GM12891 (cell line): Measurements from ENCODE around the gene AFAP1L1.

Experiments used
- DNase-seq: peaks from one replicate; pipeline ENCODE4 v3.0.0; 2011; ENCODE audit warnings: low spot score; ENCODE audit not compliant: insufficient read length
- FAIRE-seq: peaks from 2 replicates; lab custom pipeline; 2011; peaks lifted over from hg19 to GRCh38; lab: Jason Lieb, UNC
- PAX5 ChIP-seq: IDR thresholded peaks from 2 replicates; pipeline ENCODE4 v1.6.1; 2011; ENCODE audit warnings: low read length, moderate library complexity, mild to moderate bottlenecking; ENCODE audit not compliant: insufficient read depth, severe bottlenecking
- POLR2A ChIP-seq: IDR thresholded peaks from 2 replicates; pipeline ENCODE4 v1.6.1; 2011; ENCODE audit warnings: low read depth, low read length, control low read depth
- POLR2AphosphoS5 ChIP-seq: IDR thresholded peaks from 2 replicates; pipeline ENCODE4 v1.6.1; 2011; ENCODE audit warnings: low read depth, low read length, control low read depth
- POU2F2 ChIP-seq: IDR thresholded peaks from 2 replicates; pipeline ENCODE4 v1.6.1; 2011; ENCODE audit warnings: low read depth, mild to moderate bottlenecking, control low read depth, low read length, moderate library complexity
- SPI1 ChIP-seq: IDR thresholded peaks from 2 replicates; pipeline ENCODE4 v1.6.1; 2011; ENCODE audit warnings: low read depth, low read length, control low read depth
- TAF1 ChIP-seq: IDR thresholded peaks from 2 replicates; pipeline ENCODE4 v1.6.1; 2011; ENCODE audit warnings: low read depth, low read length, control low read depth

The AFAP1L1 gene

DNA sequence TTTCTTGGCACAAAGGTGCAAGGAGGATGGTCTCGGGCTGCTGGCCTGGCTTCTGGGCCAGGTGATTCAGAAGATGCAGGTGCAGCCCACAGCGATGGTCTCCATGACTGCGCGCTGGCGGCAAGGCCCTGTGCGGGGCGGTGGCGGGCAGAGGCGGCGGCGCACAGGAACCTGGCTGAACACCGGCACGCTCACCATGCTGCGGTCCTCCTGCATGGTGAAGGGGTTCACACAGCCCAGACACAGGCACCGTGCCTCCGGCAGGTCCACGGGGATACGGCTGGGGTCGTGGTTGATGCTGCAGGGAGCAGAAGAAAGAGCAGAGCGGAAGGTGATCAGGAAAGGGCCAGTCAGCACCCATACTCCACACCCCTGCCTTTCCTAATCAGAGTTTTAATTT lies 102.6 kb downstream of the AFAP1L1 start:
- FAIRE-seq: no peak
- DNase-seq: no peak
- TF ChIP-seq SPI1 (no peak), POLR2AphosphoS5 (no peak), PAX5 (no peak), POU2F2 (no peak), TAF1 (no peak), POLR2A (no peak)

DNA sequence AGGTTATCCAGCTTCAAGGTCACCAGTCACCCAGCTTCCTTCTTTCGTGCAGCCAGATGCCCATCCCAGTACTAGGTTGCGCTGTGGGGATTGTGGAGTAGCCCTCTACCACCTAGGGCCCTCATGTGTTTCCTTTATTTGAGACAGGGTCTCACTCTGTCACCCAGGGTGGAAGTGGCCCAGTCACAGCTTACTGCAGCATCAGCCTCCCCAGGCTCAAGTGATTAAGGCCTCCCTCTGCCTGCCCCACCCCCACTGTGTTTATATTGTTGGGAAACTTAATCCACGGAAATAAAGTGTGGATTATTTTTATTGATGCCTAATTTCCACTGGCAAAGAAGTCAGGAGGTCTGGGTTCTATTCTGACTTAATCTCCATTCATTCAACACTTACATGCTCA lies 103.1 kb downstream of the AFAP1L1 start:
- FAIRE-seq (no peak), DNase-seq (no peak)
- TF ChIP-seq SPI1: no peak
- TF ChIP-seq TAF1: no peak
- no peak for TF ChIP-seq POU2F2
- TF ChIP-seq PAX5: no peak
- no peak for TF ChIP-seq POLR2AphosphoS5
- no peak for TF ChIP-seq POLR2A

DNA sequence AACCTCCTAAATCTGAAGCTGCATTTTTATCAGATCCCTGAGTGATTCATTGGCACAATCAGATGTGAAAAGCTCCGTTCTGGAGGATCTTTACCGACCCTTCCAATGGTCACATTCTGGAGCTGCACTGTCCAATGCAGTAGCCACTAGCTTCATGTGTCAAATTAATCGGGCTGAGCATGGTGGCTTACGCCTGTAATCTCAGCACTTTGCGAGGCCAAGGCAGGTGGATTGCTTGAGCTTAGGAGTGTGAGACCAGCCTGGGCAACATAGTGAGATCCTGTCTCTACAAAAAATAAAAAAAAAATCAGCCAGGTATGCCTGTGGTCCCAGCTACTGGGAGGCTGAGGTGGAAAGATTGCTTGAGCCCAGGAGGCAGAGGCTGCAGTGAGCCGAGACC lies 103.8 kb downstream of the AFAP1L1 start:
- DNase-seq (no peak), FAIRE-seq (no peak)
- TF ChIP-seq TAF1 (no peak), POLR2A (no peak), SPI1 (no peak), POLR2AphosphoS5 (no peak), POU2F2 (no peak), PAX5 (no peak)

DNA sequence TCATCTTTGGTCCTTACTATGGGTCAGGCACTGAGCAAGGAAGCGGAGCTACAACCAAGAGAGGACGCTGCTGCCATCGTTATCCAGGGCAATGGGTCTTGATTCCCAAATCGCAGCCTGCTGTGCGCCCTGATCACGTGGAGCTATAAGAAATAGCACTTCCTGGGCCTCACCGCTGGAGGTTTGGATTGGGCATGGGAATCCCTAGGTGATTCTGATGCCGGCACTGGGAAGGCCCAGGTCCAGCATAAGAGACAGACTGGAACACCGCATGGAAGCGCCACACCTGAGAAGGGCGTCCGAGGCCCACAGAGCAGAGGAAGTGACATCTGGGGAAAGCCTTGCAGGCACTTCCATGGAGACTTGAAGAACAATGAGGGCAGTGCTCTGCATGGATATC lies 104.4 kb downstream of the AFAP1L1 start:
- no peak for DNase-seq
- FAIRE-seq: no peak
- TF ChIP-seq SPI1: no peak
- no peak for TF ChIP-seq POLR2A
- no peak for TF ChIP-seq TAF1
- TF ChIP-seq POU2F2: no peak
- no peak for TF ChIP-seq POLR2AphosphoS5

DNA sequence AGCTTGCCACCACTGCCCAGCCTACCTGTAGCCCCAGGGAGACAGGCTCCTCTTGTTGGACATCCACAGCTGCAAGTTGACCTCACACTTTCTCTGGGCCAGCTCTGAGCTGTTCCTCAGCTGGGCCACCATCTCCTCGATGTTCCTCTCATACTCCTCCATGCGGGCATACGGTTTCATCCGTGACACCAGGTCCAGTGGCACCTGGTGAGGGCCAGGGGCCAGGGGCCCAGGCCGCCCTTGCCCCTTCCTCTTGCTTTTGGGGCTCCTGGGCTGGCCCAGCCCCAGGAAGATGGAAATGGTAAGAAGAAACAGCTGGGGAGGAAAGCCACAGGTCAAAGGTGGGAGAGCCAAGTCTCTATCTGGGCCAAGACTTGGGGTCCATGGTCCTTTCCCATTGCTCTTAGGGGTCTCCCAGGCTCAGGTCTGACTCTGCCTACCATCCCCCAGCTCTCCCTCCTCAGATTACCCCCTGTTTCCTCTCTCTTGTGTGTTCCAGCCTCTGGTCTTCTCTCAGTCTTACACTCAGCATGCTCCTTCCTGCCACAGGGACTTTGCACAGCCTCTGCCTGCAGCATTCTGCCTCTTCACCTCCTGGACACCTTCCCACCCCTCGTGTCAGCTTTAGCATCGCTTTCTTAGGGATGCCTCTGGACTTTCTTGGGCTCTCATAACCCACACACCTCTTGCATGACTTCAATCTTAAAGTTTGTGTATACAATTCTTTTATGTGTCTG lies 105.2 kb downstream of the AFAP1L1 start:
- FAIRE-seq (no peak), DNase-seq (no peak)
- TF ChIP-seq POLR2A (no peak), POU2F2 (no peak), POLR2AphosphoS5 (no peak), SPI1 (no peak), TAF1 (no peak), PAX5 (no peak)

DNA sequence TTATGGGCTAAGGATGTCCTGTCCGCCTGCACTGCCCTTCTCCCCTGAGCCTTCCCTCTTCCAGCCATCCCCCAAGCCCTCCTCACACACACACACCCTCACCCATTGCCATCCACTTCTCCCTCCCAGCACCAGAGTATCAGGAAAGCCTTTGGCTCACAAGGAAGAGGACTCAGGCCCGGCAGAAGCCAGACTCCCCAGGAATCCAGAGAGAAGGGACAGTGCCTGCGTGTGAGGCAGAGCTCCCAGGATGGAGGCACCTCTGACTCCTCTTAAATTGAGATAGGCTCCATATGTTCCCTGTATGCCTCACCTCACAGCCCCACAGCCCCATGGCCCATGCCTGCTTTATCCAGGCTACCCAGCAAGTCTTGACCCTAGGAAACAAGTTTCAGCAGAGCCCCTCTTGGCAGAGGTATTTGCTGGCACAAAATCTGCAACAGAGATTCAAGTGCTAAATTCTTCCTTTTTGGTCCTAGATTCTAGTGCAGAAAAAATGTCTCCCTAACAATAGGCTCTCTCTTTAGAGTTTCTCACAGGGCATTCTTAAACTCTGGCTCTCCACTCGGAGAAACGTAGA lies 106.7 kb downstream of the AFAP1L1 start:
- TF ChIP-seq POLR2AphosphoS5: no peak
- no peak for TF ChIP-seq PAX5
- TF ChIP-seq POU2F2: no peak
- TF ChIP-seq SPI1: no peak
- TF ChIP-seq TAF1: no peak
- no peak for TF ChIP-seq POLR2A
- no peak for FAIRE-seq

DNA sequence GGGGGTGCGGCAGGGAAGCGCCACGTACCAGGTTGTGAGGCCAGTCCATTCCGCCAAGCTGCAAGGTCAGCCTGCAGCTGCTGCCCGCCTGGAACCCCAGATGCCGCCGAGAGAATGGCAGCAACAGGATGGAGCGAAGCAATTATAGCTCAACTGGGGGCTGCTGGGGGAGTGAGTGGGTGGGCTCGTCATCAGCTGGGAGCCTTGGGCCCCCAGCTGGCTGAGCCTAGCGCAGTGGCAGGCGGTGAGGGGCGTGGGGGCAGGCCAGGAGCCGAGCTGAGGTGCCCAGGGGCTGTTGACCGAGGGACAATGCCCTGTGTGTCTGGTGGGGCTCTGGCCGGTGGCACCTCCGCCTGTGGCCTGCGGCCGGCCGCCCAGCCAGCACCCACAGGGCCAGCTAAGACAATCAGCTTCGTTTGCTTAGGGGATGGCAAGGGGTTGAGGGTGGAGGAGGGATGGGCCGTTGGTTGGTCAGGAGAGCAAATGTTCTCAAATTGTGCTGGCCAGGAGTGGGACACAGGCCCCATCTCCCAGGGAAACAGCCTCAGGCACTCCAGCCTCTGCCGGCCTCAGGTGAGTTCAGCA lies 107.6 kb downstream of the AFAP1L1 start, which contains the start of gene IL17B:
Gene IL17B (minus strand): TSS at position 116 of the 585 bp plus-strand sequence. CDS start 67 bp downstream, at position 49.
- DNase-seq (no peak), FAIRE-seq (no peak)
- TF ChIP-seq POLR2AphosphoS5 (no peak), TAF1 (no peak), SPI1 (no peak), PAX5 (no peak), POU2F2 (no peak), POLR2A (no peak)

More for the DNA sequence above, 106.7 kb downstream of the AFAP1L1 start:
- no peak for DNase-seq

DNA sequence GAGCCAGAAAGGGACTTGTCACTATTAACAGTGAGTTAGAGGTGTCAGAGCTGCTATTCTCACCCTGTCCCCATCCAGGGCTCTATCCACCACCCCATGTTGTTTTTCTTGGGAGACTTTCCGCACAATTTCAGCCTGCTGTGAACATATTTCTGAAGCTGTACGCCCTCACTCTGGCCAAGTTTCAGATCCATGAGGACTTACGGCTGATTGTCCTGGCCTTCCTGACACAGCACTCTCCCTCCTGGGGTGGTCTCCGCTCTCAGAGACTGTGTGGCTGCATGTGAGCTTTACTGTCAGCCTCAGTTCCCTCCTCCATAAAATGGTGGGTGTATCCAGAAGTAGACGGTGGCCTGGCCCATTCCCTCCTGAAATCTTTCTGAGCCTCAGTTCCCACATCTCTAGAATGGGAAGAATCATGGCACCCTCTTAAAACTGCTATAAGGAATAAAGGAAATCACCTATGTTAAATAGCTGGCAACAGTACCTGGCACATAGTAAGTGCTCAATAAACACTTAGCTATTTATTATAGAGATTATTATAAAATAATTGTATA lies 108.2 kb downstream of the AFAP1L1 start:
- DNase-seq (no peak), FAIRE-seq (no peak)

DNA sequence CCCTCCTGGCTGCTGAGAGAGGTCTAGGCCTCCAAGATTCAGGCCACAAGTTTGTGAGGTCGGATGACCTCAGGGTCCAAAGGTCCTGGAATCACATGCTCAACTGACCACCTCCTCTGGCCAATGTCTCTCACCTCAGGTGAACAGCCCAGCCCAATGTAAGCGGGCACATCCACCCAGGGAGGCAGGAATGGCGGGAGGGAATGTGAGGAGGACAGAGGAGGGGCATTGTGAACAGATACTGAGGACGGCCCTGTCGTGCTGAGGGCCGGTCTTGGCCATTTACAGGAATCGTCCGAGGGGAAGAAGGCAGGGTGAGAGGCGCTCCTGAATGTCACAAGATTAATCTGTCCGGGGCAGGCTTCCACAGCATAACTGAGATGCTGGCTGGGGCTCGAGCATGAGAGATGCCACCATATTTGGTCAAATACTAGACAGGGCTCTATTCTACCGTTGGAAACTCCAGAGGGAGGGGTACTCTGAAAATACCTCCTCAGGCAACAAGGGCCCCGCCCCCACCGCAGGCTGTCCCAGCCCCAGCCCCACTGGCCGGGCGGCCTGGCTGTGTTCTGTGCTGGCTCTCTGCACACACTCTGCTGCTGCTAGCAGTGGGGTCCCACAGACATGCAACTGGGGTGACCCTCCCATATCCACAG lies 108.9 kb downstream of the AFAP1L1 start:
- FAIRE-seq: no peak
- DNase-seq: no peak
- no peak for TF ChIP-seq POU2F2
- no peak for TF ChIP-seq TAF1
- TF ChIP-seq SPI1: no peak
- TF ChIP-seq PAX5: no peak
- no peak for TF ChIP-seq POLR2AphosphoS5
- no peak for TF ChIP-seq POLR2A

More for the DNA sequence above, 108.2 kb downstream of the AFAP1L1 start:
- no peak for TF ChIP-seq POU2F2
- no peak for TF ChIP-seq PAX5
- no peak for TF ChIP-seq TAF1
- TF ChIP-seq POLR2AphosphoS5: no peak
- no peak for TF ChIP-seq SPI1
- TF ChIP-seq POLR2A: no peak
